Measurements from ENCODE around the gene CACNG3.

The CACNG3 gene

GRCh38 chr16:24372824-24373223 is 116.7 kb downstream of the CACNG3 start:
- H3K27ac ChIP-seq (ENCODE audit: low read depth, low read length): no peak overlapping the region
- H3K79me2 ChIP-seq (ENCODE audit: control insufficient read depth, low read length): no peaks in the 10 kb centered on the region
- H3K36me3 ChIP-seq (ENCODE audit: control insufficient read depth, low read length): no peaks in the 10 kb centered on the region
- H3K27me3 ChIP-seq (ENCODE audit: control insufficient read depth, low read length): no peaks in the 10 kb centered on the region
- H4K20me1 ChIP-seq (ENCODE audit: control insufficient read depth, insufficient read depth, low read depth, low read length): no peaks in the 10 kb centered on the region
- no peaks in the 10 kb centered on the region for H3K9me3 ChIP-seq (ENCODE audit: control insufficient read depth, insufficient read depth, low read length)
- no peak overlapping the region for H3K4me3 ChIP-seq (ENCODE audit: low read length)
- TF ChIP-seq EZH2phosphoT487 (IDR thresholded peaks at IDR 0.05; ENCODE audit: borderline replicate concordance, low read length): no peak
- TF ChIP-seq, protein P1, sequence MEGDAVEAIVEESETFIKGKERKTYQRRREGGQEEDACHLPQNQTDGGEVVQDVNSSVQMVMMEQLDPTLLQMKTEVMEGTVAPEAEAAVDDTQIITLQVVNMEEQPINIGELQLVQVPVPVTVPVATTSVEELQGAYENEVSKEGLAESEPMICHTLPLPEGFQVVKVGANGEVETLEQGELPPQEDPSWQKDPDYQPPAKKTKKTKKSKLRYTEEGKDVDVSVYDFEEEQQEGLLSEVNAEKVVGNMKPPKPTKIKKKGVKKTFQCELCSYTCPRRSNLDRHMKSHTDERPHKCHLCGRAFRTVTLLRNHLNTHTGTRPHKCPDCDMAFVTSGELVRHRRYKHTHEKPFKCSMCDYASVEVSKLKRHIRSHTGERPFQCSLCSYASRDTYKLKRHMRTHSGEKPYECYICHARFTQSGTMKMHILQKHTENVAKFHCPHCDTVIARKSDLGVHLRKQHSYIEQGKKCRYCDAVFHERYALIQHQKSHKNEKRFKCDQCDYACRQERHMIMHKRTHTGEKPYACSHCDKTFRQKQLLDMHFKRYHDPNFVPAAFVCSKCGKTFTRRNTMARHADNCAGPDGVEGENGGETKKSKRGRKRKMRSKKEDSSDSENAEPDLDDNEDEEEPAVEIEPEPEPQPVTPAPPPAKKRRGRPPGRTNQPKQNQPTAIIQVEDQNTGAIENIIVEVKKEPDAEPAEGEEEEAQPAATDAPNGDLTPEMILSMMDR (IDR thresholded peaks at IDR 0.05; ENCODE audit: low read depth, low read length, poor library complexity, severe bottlenecking): no peak
- no peak overlapping the region for H3K4me2 ChIP-seq (ENCODE audit: low read length)
- no peaks in the 10 kb centered on the region for H3K9me2 ChIP-seq (replicated peaks; ENCODE audit: control insufficient read depth, low read length)
- H3F3A ChIP-seq (ENCODE audit: control insufficient read depth, insufficient read depth): no peaks in the 10 kb centered on the region
- no peaks in the 10 kb centered on the region for H3K4me1 ChIP-seq (ENCODE audit: control insufficient read depth, low read length)

- Histone ChIP-seq H3K4me2 (ENCODE audit: low read length) (no peak overlapping the region), H3K79me2 (ENCODE audit: control insufficient read depth, low read length) (no peaks in the 10 kb centered on the region), H3K9me3 (ENCODE audit: control insufficient read depth, insufficient read depth, low read length) (no peaks in the 10 kb centered on the region; the same call in 1 of the 2 replicates), H3K4me1 (ENCODE audit: control insufficient read depth, low read length) (no peaks in the 10 kb centered on the region), H3F3A (ENCODE audit: control insufficient read depth, insufficient read depth) (no peaks in the 10 kb centered on the region), H4K20me1 (ENCODE audit: control insufficient read depth, insufficient read depth, low read depth, low read length) (no peaks in the 10 kb centered on the region), H3K36me3 (ENCODE audit: control insufficient read depth, low read length) (no peaks in the 10 kb centered on the region), H3K4me3 (ENCODE audit: low read length) (no peak overlapping the region), H3K27me3 (ENCODE audit: control insufficient read depth, low read length) (no peaks in the 10 kb centered on the region), H3K9me2 (replicated peaks; ENCODE audit: control insufficient read depth, low read length) (no peaks in the 10 kb centered on the region), H3K27ac (ENCODE audit: low read depth, low read length) (no peak overlapping the region)
- no peak for TF ChIP-seq EZH2phosphoT487 (IDR thresholded peaks at IDR 0.05; ENCODE audit: borderline replicate concordance, low read length)
- TF ChIP-seq, protein P1 (IDR thresholded peaks at IDR 0.05; ENCODE audit: low read depth, low read length, poor library complexity, severe bottlenecking): no peak
These were observed 122.9 kb downstream of the CACNG3 start for GRCh38 chr16:24378999-24379398.

DNA sequence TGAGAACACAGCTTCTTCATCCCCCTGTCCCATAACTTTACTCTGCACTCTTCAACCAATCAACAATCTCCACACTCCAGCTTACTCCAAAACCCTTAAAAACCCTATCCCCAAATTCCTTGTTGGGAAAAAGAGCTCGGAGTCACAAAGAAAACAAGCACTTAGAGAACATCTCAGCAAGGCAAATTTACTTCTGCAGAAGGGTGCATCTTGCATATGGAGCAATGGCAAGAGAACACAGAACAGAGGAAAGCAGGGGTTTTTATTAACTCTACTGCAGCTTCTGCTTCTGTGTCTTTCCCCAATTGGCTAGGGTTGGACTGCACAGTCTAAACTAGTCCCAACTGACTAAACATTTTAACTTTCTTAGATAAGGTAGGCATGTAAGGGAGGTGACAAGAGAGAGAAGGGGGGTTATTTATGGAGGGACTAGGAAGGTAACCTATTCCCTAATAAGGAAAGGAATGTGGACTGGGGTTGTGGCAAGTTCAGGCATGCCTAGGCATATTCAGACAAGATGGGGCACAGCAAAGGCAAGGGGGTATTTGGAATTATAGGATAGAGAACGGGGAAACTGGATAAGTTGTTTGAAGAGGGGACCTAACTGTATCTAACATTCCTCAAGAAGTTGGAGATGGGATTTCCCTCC is 125.5 kb downstream of the CACNG3 start:
- no peaks in the 10 kb centered on the region for H3K79me2 ChIP-seq (ENCODE audit: control insufficient read depth, low read length)
- H3K36me3 ChIP-seq (ENCODE audit: control insufficient read depth, low read length): no peaks in the 10 kb centered on the region
- no peak overlapping the region for H3K4me2 ChIP-seq (ENCODE audit: low read length)
- H3K4me3 ChIP-seq (ENCODE audit: low read length): no peak overlapping the region
- H3K9me3 ChIP-seq (ENCODE audit: control insufficient read depth, insufficient read depth, low read length): no peaks in the 10 kb centered on the region; the same call in 1 of the 2 replicates
- H3K27me3 ChIP-seq (ENCODE audit: control insufficient read depth, low read length): no peaks in the 10 kb centered on the region
- no peaks in the 10 kb centered on the region for H3K9me2 ChIP-seq (replicated peaks; ENCODE audit: control insufficient read depth, low read length)
- TF ChIP-seq EZH2phosphoT487 (IDR thresholded peaks at IDR 0.05; ENCODE audit: borderline replicate concordance, low read length): no peak
- H3K4me1 ChIP-seq (ENCODE audit: control insufficient read depth, low read length): no peaks in the 10 kb centered on the region
- no peaks in the 10 kb centered on the region for H3F3A ChIP-seq (ENCODE audit: control insufficient read depth, insufficient read depth)
- H4K20me1 ChIP-seq (ENCODE audit: control insufficient read depth, insufficient read depth, low read depth, low read length): no peaks in the 10 kb centered on the region
- no peak overlapping the region for H3K27ac ChIP-seq (ENCODE audit: low read depth, low read length)

DNA sequence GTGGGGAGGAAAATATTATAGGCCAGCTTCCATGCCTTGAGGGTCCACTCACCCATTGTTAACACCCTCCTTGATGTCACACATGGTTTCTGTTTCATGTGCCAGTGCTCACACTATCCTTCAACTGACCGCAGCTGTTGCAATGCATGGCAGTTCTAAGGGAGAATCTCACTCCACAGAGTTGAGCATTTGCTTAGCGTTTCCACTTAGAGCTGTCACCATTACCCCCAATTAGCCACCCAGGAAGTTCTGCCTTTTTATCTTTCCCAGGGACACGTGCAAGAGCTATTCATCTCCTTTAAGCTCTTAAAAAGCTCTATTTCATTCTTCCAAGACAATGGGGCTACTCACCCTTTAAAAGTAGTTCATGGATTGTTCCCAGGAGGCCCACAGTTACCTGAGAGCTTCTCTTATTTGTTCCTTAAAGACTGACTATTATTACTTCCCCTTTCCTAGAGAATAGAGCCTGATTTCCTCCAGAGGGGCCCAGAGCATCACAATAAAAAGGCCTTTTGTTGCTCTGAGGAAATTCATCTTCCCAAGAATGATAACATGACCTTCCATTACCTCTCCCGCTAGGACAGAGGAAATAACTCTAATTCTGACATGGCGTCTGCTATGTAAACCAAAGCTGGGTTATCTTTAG is 126.8 kb downstream of the CACNG3 start:
- TF ChIP-seq, protein P1 (IDR thresholded peaks at IDR 0.05; ENCODE audit: low read depth, low read length, poor library complexity, severe bottlenecking): no peak
- no peak for TF ChIP-seq EZH2phosphoT487 (IDR thresholded peaks at IDR 0.05; ENCODE audit: borderline replicate concordance, low read length)
- H3K4me3 ChIP-seq (ENCODE audit: low read length): no peak overlapping the region
- no peaks in the 10 kb centered on the region for H3K9me2 ChIP-seq (replicated peaks; ENCODE audit: control insufficient read depth, low read length)
- H3K79me2 ChIP-seq (ENCODE audit: control insufficient read depth, low read length): no peaks in the 10 kb centered on the region
- no peaks in the 10 kb centered on the region for H3F3A ChIP-seq (ENCODE audit: control insufficient read depth, insufficient read depth)
- H3K9me3 ChIP-seq (ENCODE audit: control insufficient read depth, insufficient read depth, low read length): no peaks in the 10 kb centered on the region; the same call in 1 of the 2 replicates
- H3K27ac ChIP-seq (ENCODE audit: low read depth, low read length): no peak overlapping the region
- no peaks in the 10 kb centered on the region for H3K4me1 ChIP-seq (ENCODE audit: control insufficient read depth, low read length)
- H3K36me3 ChIP-seq (ENCODE audit: control insufficient read depth, low read length): no peaks in the 10 kb centered on the region
- H3K27me3 ChIP-seq (ENCODE audit: control insufficient read depth, low read length): no peaks in the 10 kb centered on the region
- H4K20me1 ChIP-seq (ENCODE audit: control insufficient read depth, insufficient read depth, low read depth, low read length): no peaks in the 10 kb centered on the region
- no peak overlapping the region for H3K4me2 ChIP-seq (ENCODE audit: low read length)

Data from DOHH2 (cell line).